H9 (cell line): Measurements from ENCODE around the gene RNF130. TPM values are rescaled to one million over a fixed set of nuclear protein-coding genes. Genes with fewer than 3 reads are reported as not detected.
A peak's percentile ranks its signal among the peaks of the same experiment; 100 is the strongest.

ENCODE experiments used
- DNase-seq: peaks from one replicate; pipeline ENCODE4 v3.0.0-alpha.2; 2017
- H2AFZ ChIP-seq: one replicate; pipeline ENCODE4 v1.6.1; 2013; ENCODE audit warnings: mild to moderate bottlenecking, low read length, control low read depth, moderate library complexity
- H2AK5ac ChIP-seq: 2 replicates; pipeline ENCODE4 v1.6.1; 2013; ENCODE audit warnings: low read length, control low read depth, mixed read lengths; ENCODE audit not compliant: insufficient read length
- H2BK120ac ChIP-seq: one replicate; pipeline ENCODE4 v1.6.1; 2013; ENCODE audit warnings: low read depth, mild to moderate bottlenecking, low read length, control low read depth, inconsistent platforms; ENCODE audit not compliant: poor library complexity, severe bottlenecking
- H2BK12ac ChIP-seq: 2 replicates; pipeline ENCODE4 v1.6.1; 2013; ENCODE audit warnings: low read length, control low read depth, mixed read lengths, low read depth; ENCODE audit not compliant: insufficient read length
- H2BK15ac ChIP-seq: 2 replicates; pipeline ENCODE4 v1.6.1; 2013; ENCODE audit warnings: low read depth, low read length, control low read depth
- H2BK20ac ChIP-seq: one replicate; pipeline ENCODE4 v1.6.1; 2013; ENCODE audit warnings: low read depth, mild to moderate bottlenecking, low read length, control low read depth, inconsistent platforms; ENCODE audit not compliant: poor library complexity, severe bottlenecking
- H2BK5ac ChIP-seq: 2 replicates; pipeline ENCODE4 v1.6.1; 2013; ENCODE audit warnings: low read length, control low read depth, mixed read lengths; ENCODE audit not compliant: insufficient read length
- H3K14ac ChIP-seq: 2 replicates; pipeline ENCODE4 v1.6.1; 2013; ENCODE audit warnings: low read length, control low read depth; ENCODE audit not compliant: insufficient read depth
- H3K18ac ChIP-seq: 2 replicates; pipeline ENCODE4 v1.6.1; 2013; ENCODE audit warnings: low read depth, mild to moderate bottlenecking, mixed read lengths, low read length, control low read depth; ENCODE audit not compliant: insufficient read length
- H3K23ac ChIP-seq: 2 replicates; pipeline ENCODE4 v1.6.1; 2013; ENCODE audit warnings: low read length, control low read depth, mixed read lengths, low read depth; ENCODE audit not compliant: insufficient read length
- H3K23me2 ChIP-seq: 2 replicates; pipeline ENCODE4 v1.6.1; 2013; ENCODE audit warnings: low read depth, mild to moderate bottlenecking, mixed read lengths, low read length, control low read depth; ENCODE audit not compliant: insufficient read length, poor library complexity, severe bottlenecking
- H3K27ac ChIP-seq: 2 replicates; pipeline ENCODE4 v1.5.1; 2013; ENCODE audit warnings: low read length, control low read depth, mixed read lengths, low read depth; ENCODE audit not compliant: insufficient read length
- H3K27me3 ChIP-seq: 2 replicates; pipeline ENCODE4 v1.6.1; 2013; ENCODE audit warnings: low read length, control low read depth, inconsistent platforms; ENCODE audit not compliant: insufficient read depth
- H3K4ac ChIP-seq: 2 replicates; pipeline ENCODE4 v1.6.1; 2013; ENCODE audit warnings: low read depth, mild to moderate bottlenecking, control low read depth, inconsistent platforms, low read length, moderate library complexity
- H3K4me1 ChIP-seq: 2 replicates; pipeline ENCODE4 v1.6.1; 2013; ENCODE audit warnings: low read length, control low read depth, inconsistent platforms; ENCODE audit not compliant: insufficient read depth
- H3K4me2 ChIP-seq: 2 replicates; pipeline ENCODE4 v1.6.1; 2013; ENCODE audit warnings: low read length, control low read depth, mixed read lengths; ENCODE audit not compliant: insufficient read length, insufficient read depth
- H3K56ac ChIP-seq: 2 replicates; pipeline ENCODE4 v1.6.1; 2013; ENCODE audit warnings: low read depth, mild to moderate bottlenecking, mixed read lengths, low read length, control low read depth; ENCODE audit not compliant: insufficient read length
- H3K79me1 ChIP-seq: 2 replicates; pipeline ENCODE4 v1.6.1; 2013; ENCODE audit warnings: low read depth, mild to moderate bottlenecking, moderate library complexity, low read length, control low read depth, inconsistent platforms; ENCODE audit not compliant: insufficient read depth, poor library complexity, severe bottlenecking
- H3K79me2 ChIP-seq: 2 replicates; pipeline ENCODE4 v1.6.1; 2013; ENCODE audit warnings: low read length, control low read depth, inconsistent platforms; ENCODE audit not compliant: insufficient read depth
- H3K9ac ChIP-seq: 2 replicates; pipeline ENCODE4 v1.6.1; 2013; ENCODE audit warnings: low read length, control low read depth, mixed read lengths; ENCODE audit not compliant: insufficient read length; ENCODE audit errors: extremely low read depth
- H3K9me3 ChIP-seq: one replicate; pipeline ENCODE4 v1.6.1; 2013; ENCODE audit warnings: low read depth, low read length, inconsistent platforms; ENCODE audit not compliant: control insufficient read depth
- H3T11ph ChIP-seq: one replicate; pipeline ENCODE4 v1.6.1; 2013; ENCODE audit warnings: mild to moderate bottlenecking, low read length, control low read depth, inconsistent platforms
- H4K20me1 ChIP-seq: one replicate; pipeline ENCODE4 v1.6.1; 2013; ENCODE audit not compliant: control insufficient read depth, insufficient read length, insufficient read depth
- H4K5ac ChIP-seq: 2 replicates; pipeline ENCODE4 v1.6.1; 2013; ENCODE audit warnings: low read depth, mild to moderate bottlenecking, mixed read lengths, low read length, control low read depth; ENCODE audit not compliant: insufficient read length
- H4K8ac ChIP-seq: replicated peaks from 2 replicates; pipeline ENCODE4 v1.6.1; 2013; ENCODE audit warnings: low read length, control low read depth, mixed read lengths, low read depth; ENCODE audit not compliant: insufficient read length
- H4K91ac ChIP-seq: 2 replicates; pipeline ENCODE4 v1.6.1; 2013; ENCODE audit warnings: low read depth, mild to moderate bottlenecking, moderate library complexity, mixed read lengths, low read length, control low read depth; ENCODE audit not compliant: insufficient read length
- H3K27ac Mint-ChIP-seq, 3 experiments: 2 replicates in 2 of 3; 3 replicates in 1 of 3; pipeline ENCODE4 v1.8.0; 2020 to 2021; ENCODE audit warnings: mixed read lengths in 3 of 3, mild to moderate bottlenecking in 1 of 3, moderate library complexity in 1 of 3
- H3K27me3 Mint-ChIP-seq: 2 replicates; pipeline ENCODE4 v1.8.0; 2021; ENCODE audit warnings: low read depth, mild to moderate bottlenecking, moderate library complexity, mixed read lengths
- H3K36me3 Mint-ChIP-seq, 3 experiments: 2 replicates in 2 of 3; 3 replicates in 1 of 3; pipeline ENCODE4 v1.8.0; 2020 to 2021; ENCODE audit warnings: low read depth in 3 of 3, mixed read lengths in 3 of 3; ENCODE audit not compliant: insufficient read depth in 1 of 3
- H3K4me1 Mint-ChIP-seq, 2 experiments: 2 replicates each; pipeline ENCODE4 v1.8.0; 2020; ENCODE audit warnings: mixed read lengths in 2 of 2
- H3K4me3 Mint-ChIP-seq, 2 experiments: 2 replicates in 1 of 2; 3 replicates in 1 of 2; pipeline ENCODE4 v1.8.0; 2020 to 2021; ENCODE audit warnings: mild to moderate bottlenecking in 2 of 2, mixed read lengths in 2 of 2, moderate library complexity in 1 of 2
- H3K9me3 Mint-ChIP-seq, 2 experiments: 2 replicates in 1 of 2; 3 replicates in 1 of 2; pipeline ENCODE4 v1.8.0; 2020; ENCODE audit warnings: mild to moderate bottlenecking in 2 of 2, mixed read lengths in 2 of 2, moderate library complexity in 1 of 2
- WGBS: extraction: QIAGEN DNeasy Blood & Tissue Kit; methylation state at CpG from one replicate; pipeline ENCODE4 v1.1.7; 2013; ENCODE audit warnings: missing lambda C conversion rate, low lambda C conversion rate, mixed read lengths; ENCODE audit not compliant: insufficient read length; ENCODE audit errors: extremely low coverage; 5-methylcytosine and 5-hydroxymethylcytosine counted together
- total RNA-seq: library from RNA; stranded (reverse); gene quantifications from 2 replicates; pipeline ENCODE4 v1.2.1, GENCODE V29; 2021
- TF ChIP-seq, protein P1 (sequence below): fragments of 200-600 bp; sonication (generic); conservative IDR thresholded peaks from 3 replicates; pipeline ENCODE4 v1.8.0; 2021; ENCODE audit warnings: antibody characterized with exemption, mild to moderate bottlenecking

RNF130 gene
- total RNA-seq, 1 experiment from 2014 or later, result 80.0 TPM

DNA sequence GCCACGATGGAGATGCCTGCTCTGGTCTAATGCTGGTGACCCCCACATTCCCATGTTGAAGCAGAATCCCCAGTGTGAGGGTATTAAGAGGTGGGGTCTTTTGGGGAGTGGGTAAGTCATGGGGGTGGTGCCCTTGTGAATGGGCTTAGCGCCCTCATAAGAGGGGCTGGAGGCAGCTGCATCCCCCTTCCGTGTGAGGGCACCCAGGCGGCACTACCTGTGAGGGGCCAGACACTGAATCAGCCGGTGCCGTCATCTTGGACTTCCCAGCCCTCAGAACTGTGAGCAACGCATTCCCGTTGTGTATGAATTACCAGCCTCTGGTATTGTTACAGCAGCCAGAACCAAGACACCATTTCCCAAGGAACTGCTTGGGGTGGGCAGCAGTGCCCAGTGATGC lies 27.0 kb upstream of the RNF130 start:
- no peaks in the 10 kb centered on the region for H3K79me1 ChIP-seq
- H4K8ac ChIP-seq, result no peak overlapping the region
- peaks cover 7% of the 10 kb centered on the region for H3K27me3 Mint-ChIP-seq
- H2BK5ac ChIP-seq, result no peak overlapping the region
- TF ChIP-seq, protein P1, sequence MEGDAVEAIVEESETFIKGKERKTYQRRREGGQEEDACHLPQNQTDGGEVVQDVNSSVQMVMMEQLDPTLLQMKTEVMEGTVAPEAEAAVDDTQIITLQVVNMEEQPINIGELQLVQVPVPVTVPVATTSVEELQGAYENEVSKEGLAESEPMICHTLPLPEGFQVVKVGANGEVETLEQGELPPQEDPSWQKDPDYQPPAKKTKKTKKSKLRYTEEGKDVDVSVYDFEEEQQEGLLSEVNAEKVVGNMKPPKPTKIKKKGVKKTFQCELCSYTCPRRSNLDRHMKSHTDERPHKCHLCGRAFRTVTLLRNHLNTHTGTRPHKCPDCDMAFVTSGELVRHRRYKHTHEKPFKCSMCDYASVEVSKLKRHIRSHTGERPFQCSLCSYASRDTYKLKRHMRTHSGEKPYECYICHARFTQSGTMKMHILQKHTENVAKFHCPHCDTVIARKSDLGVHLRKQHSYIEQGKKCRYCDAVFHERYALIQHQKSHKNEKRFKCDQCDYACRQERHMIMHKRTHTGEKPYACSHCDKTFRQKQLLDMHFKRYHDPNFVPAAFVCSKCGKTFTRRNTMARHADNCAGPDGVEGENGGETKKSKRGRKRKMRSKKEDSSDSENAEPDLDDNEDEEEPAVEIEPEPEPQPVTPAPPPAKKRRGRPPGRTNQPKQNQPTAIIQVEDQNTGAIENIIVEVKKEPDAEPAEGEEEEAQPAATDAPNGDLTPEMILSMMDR, result no peak
- H3T11ph ChIP-seq, result no peak overlapping the region
- peaks cover 0 to 11% (median 0%) of the 10 kb centered on the region in 3 experiments; a peak in 3 of 7 replicates for H3K36me3 Mint-ChIP-seq
- H3K27ac Mint-ChIP-seq, result peak overlapping the region in 1 of 3 experiments; percentile 31; a peak in 1 of 7 replicates
- no peaks in the 10 kb centered on the region for H3K79me2 ChIP-seq
- H2BK120ac ChIP-seq, result no peak overlapping the region
- no CpG with 5 or more reads among the region's 8 CpGs for WGBS
- H3K4ac ChIP-seq, result no peak overlapping the region
- H3K23me2 ChIP-seq, result peaks cover 2% of the 10 kb centered on the region
- no peak overlapping the region for H3K9ac ChIP-seq
- H3K4me3 Mint-ChIP-seq, result no peak overlapping the region
- H3K4me2 ChIP-seq, result no peak overlapping the region
- H4K20me1 ChIP-seq, result no peaks in the 10 kb centered on the region
- no peak overlapping the region for H3K27ac ChIP-seq
- H2AK5ac ChIP-seq, result no peak overlapping the region
- H4K91ac ChIP-seq, result no peak overlapping the region
- 0 out of 4 replicates have a peak, but pooled peaks cover 0 to 2% of the 10 kb centered on the region in 2 experiments for H3K4me1 Mint-ChIP-seq
- H3K9me3 ChIP-seq, result no peaks in the 10 kb centered on the region
- no peak overlapping the region for H3K23ac ChIP-seq
- no peak overlapping the region for H2BK15ac ChIP-seq
- no peaks in the 10 kb centered on the region for H3K27me3 ChIP-seq
- H3K56ac ChIP-seq, result no peak overlapping the region
- no peak overlapping the region for H4K5ac ChIP-seq
- no peak overlapping the region for H3K18ac ChIP-seq
- no peaks in the 10 kb centered on the region for H3K4me1 ChIP-seq
- no peak overlapping the region for H2AFZ ChIP-seq
- peaks cover 0 to 3% of the 10 kb centered on the region in 2 experiments; a peak in 3 of 5 replicates for H3K9me3 Mint-ChIP-seq
- DNase-seq, result no peak
- H2BK12ac ChIP-seq, result no peak overlapping the region
- H2BK20ac ChIP-seq, result no peak overlapping the region
- H3K14ac ChIP-seq, result no peak overlapping the region
